Glutamatergic neuron (in vitro differentiated cells): ENCODE data around the gene PDE10A. TPM values are rescaled to one million over a fixed set of nuclear protein-coding genes. Genes with fewer than 3 reads are reported as not detected.
"Not testable (repeated sequence)": the region's sequence is repeated elsewhere in the genome, so short reads cannot be mapped to it uniquely, and the experiment has no call there.

Source experiments
- DNase-seq: peaks from one replicate; pipeline ENCODE4 v3.0.0; 2022
- H3K27ac Mint-ChIP-seq: one replicate; pipeline ENCODE4 v1.8.0; 2020; ENCODE audit warnings: mild to moderate bottlenecking, mixed read lengths, inconsistent platforms; ENCODE audit not compliant: unreplicated experiment
- H3K27me3 Mint-ChIP-seq: one replicate; pipeline ENCODE4 v1.8.0; 2020; ENCODE audit warnings: mild to moderate bottlenecking, moderate library complexity, mixed read lengths, inconsistent platforms; ENCODE audit not compliant: unreplicated experiment
- H3K36me3 Mint-ChIP-seq: one replicate; pipeline ENCODE4 v1.8.0; 2020; ENCODE audit warnings: mild to moderate bottlenecking, mixed read lengths, inconsistent platforms; ENCODE audit not compliant: unreplicated experiment
- H3K4me1 Mint-ChIP-seq: one replicate; pipeline ENCODE4 v1.8.0; 2020; ENCODE audit warnings: mild to moderate bottlenecking, low read depth, mixed read lengths, inconsistent platforms; ENCODE audit not compliant: unreplicated experiment
- H3K4me3 Mint-ChIP-seq: one replicate; pipeline ENCODE4 v1.8.0; 2020; ENCODE audit warnings: mild to moderate bottlenecking, mixed read lengths, inconsistent platforms; ENCODE audit not compliant: unreplicated experiment
- H3K9me3 Mint-ChIP-seq: one replicate; pipeline ENCODE4 v1.8.0; 2020; ENCODE audit warnings: mild to moderate bottlenecking, moderate library complexity, mixed read lengths, inconsistent platforms; ENCODE audit not compliant: unreplicated experiment
- total RNA-seq: library from RNA; stranded (reverse); fragmentation: NEBNext Ultra II Directional; extraction: Animal tissue kit (Norgen Biotek cat#: 25700); gene quantifications from one replicate; pipeline ENCODE4 v1.2.1, GENCODE V29; 2021; ENCODE audit not compliant: unreplicated experiment
- TF ChIP-seq, protein P1 (sequence below): fragments of 200-600 bp; sonication (generic); IDR thresholded peaks from one replicate; pipeline ENCODE4 v1.5.0; 2021; ENCODE audit not compliant: partially characterized antibody, unreplicated experiment

Gene PDE10A
- total RNA-seq, 1 donor from 2014 or later, result 24.5 TPM

DNA sequence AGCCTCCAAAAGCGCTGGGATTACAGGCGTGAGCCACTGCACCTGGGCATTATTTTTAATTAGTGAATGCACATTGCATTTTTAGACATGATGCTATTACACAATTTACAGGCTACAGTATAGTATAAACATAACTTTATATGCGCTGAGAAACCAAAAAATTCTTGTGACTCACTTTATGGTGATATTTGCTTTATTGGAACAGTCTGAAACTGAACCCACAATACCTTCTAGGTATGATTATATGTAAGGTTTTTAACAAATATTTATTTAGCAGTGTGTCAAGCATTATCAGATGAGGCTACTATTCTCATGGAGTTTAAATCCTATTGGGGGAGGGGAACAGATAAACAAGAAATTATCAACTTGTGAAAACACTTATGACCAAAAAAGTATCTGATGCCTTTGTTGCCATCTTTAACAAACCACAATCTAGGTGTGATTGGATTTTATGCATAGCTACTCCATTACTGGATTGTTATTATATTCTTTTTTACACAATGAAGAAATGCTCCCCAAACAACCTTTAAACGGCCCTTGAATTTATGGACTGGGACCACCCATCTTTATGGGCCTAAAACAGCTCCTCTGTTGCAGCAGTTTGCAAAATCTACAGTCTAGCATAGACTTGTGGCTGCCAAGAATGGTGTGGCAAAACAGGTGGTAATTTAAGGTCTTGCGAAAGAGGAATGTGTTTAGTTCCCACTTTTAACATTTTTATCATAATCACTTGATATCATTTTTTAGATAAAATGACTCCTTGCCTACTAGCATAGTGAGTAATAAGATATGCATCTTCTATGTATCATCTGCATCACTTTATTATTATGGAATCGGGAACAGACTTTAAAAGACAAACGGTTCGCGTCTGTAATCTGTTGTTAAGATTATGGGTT, 194.5 kb downstream of the PDE10A start:
- Mint-ChIP-seq H3K36me3 (peaks cover 11% of the 10 kb centered on the region), H3K27me3 (no peaks in the 10 kb centered on the region), H3K27ac (no peak overlapping the region), H3K9me3 (no peaks in the 10 kb centered on the region), H3K4me1 (no peaks in the 10 kb centered on the region), H3K4me3 (no peak overlapping the region)
- TF ChIP-seq, protein P1, sequence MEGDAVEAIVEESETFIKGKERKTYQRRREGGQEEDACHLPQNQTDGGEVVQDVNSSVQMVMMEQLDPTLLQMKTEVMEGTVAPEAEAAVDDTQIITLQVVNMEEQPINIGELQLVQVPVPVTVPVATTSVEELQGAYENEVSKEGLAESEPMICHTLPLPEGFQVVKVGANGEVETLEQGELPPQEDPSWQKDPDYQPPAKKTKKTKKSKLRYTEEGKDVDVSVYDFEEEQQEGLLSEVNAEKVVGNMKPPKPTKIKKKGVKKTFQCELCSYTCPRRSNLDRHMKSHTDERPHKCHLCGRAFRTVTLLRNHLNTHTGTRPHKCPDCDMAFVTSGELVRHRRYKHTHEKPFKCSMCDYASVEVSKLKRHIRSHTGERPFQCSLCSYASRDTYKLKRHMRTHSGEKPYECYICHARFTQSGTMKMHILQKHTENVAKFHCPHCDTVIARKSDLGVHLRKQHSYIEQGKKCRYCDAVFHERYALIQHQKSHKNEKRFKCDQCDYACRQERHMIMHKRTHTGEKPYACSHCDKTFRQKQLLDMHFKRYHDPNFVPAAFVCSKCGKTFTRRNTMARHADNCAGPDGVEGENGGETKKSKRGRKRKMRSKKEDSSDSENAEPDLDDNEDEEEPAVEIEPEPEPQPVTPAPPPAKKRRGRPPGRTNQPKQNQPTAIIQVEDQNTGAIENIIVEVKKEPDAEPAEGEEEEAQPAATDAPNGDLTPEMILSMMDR, result no peak
- no peak for DNase-seq

DNA sequence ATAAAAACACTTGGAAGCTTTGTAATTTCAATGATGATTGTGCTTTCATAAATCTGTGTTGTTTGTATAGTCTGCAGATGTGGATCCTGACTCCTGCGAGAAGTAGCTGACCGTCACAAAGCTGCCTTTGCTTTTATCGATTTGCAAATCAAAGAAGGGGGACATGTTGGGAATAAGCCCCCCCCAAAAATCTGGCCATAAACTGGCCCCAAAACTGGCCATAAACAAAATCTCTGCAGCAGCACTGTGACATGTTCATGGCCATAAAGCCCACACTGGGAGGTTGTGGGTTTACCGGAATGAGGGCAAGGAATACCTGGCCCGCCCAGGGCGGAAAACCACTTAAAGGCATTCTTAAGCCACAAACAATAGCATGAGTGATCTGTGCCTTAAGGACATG, 199.5 kb downstream of the PDE10A start:
- not testable (repeated sequence) for H3K4me3 Mint-ChIP-seq, DNase-seq

DNA sequence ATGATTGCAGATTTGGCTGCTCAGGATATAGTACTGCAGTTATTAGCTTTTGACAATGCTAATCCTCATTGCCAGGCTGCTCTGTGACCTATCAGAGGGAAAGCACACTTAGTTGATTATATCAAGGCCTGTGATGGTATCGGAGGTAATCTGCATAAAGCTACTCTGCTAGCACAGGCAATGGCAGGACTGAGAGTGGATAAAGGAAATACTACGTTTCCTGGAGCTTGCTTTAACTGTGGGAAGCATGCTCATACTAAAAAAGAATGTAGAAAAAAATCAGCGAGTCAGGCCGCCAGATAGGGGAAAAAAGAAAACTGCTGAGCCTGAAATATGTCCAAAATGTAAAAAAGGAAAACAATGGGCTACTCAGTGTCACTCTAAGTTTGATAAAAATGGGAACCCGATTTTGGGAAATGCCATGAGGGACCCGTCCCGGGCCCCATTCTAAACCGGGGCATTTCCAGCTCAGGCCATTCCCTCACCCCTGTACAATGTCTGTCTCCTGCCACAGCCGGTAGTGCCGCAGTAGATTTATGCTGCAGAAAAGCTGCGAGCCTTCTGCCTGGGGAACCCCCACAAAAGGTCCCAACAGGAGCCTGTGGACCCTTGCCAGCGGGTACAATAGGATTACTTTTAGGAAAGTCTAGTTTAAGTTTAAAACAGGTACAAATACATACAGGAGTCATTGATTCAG, 203.3 kb downstream of the PDE10A start:
- not testable (repeated sequence) for H3K9me3 Mint-ChIP-seq, H3K27ac Mint-ChIP-seq, H3K4me3 Mint-ChIP-seq, H3K27me3 Mint-ChIP-seq, DNase-seq
- H3K36me3 Mint-ChIP-seq, result peaks cover 10% of the 10 kb centered on the region
- H3K4me1 Mint-ChIP-seq, result peaks cover 11% of the 10 kb centered on the region

More for the DNA sequence above, 199.5 kb downstream of the PDE10A start:
- H3K36me3 Mint-ChIP-seq, result peaks cover 11% of the 10 kb centered on the region
- H3K27me3 Mint-ChIP-seq, H3K27ac Mint-ChIP-seq, H3K9me3 Mint-ChIP-seq, H3K4me1 Mint-ChIP-seq: not testable (repeated sequence)

DNA sequence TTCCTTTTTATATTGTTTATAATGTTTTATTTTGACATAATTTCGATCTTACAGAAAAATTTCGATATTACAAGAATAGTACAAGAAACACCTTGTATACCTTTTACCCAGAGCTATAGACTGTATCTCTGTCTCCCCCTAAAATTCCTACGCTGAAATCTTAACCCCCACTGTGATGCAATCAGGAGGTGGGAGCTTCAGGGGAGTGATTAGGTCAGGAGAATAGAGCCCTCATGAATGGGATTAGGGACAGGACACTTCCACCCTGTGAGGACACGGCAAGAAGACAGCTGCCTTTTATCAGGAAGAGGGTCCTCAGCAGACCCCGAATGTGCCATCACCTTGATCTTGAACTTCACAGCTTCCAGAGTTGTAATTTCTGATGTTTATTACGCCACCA, 204.9 kb downstream of the PDE10A start:
- TF ChIP-seq, protein P1, result no peak
- peaks cover 11% of the 10 kb centered on the region for H3K4me1 Mint-ChIP-seq
- no peak overlapping the region for H3K4me3 Mint-ChIP-seq
- H3K36me3 Mint-ChIP-seq, result no peaks in the 10 kb centered on the region
- H3K9me3 Mint-ChIP-seq, result no peaks in the 10 kb centered on the region
- no peak overlapping the region for H3K27ac Mint-ChIP-seq
- no peaks in the 10 kb centered on the region for H3K27me3 Mint-ChIP-seq
- DNase-seq, result no peak

DNA sequence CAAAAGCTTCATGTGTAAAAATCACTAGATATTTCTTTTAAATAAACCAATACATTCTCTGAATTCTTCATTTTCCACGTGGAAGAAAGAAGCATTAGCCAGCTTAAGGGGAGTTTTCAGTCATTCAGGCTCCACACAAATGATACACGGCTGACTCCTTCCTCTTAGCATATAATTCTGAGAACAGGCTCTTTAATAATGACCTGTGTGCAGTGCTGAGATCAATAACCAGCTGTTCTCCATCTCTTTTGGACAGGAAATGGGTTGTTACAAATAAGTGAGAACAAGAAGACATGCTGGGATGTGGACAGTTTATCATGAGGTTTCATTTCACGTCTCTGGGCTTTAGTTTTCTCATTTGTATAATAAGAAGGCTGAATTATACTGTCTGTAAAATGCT, 206.8 kb downstream of the PDE10A start:
- H3K4me1 Mint-ChIP-seq, result peaks cover 11% of the 10 kb centered on the region
- no peaks in the 10 kb centered on the region for H3K9me3 Mint-ChIP-seq
- DNase-seq, result no peak
- no peak overlapping the region for H3K27ac Mint-ChIP-seq
- TF ChIP-seq, protein P1, result no peak
- H3K36me3 Mint-ChIP-seq, result no peaks in the 10 kb centered on the region
- H3K4me3 Mint-ChIP-seq, result no peak overlapping the region
- H3K27me3 Mint-ChIP-seq, result no peaks in the 10 kb centered on the region

DNA sequence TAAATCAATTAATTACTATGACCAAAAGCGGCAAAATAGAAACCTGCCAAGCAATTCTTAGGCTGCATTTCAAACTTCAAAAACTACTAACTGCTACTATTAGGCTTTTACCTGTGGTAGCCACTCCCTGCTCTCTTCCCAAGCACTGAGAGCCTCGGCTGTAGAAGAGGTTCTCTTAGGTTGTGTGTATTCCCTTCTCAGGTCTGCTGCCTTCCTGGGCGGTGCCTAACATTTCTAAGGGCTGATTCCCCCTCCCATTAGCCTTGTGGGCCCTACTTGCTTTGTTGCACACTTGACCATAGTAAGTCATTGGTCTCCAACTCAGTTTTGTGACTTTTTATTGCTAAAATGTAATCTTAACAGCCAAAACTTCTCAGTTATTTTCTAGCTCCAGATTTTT, 207.6 kb downstream of the PDE10A start:
- DNase-seq, result no peak
- Mint-ChIP-seq H3K9me3 (no peaks in the 10 kb centered on the region), H3K4me1 (peaks cover 11% of the 10 kb centered on the region), H3K27ac (no peak overlapping the region), H3K27me3 (no peaks in the 10 kb centered on the region), H3K4me3 (no peak overlapping the region), H3K36me3 (no peaks in the 10 kb centered on the region)
- TF ChIP-seq, protein P1, result no peak
